Pons (tissue), 1 donor: ENCODE measurements around the gene TRAF1.
"Not testable (repeated sequence)": the region's sequence is repeated elsewhere in the genome, so short reads cannot be mapped to it uniquely, and the experiment has no call there.

Experiments
- DNase-seq: peaks from one replicate; pipeline ENCODE4 v3.0.0-alpha.2; 2016; ENCODE audit warnings: low spot score

The TRAF1 gene, protein sequence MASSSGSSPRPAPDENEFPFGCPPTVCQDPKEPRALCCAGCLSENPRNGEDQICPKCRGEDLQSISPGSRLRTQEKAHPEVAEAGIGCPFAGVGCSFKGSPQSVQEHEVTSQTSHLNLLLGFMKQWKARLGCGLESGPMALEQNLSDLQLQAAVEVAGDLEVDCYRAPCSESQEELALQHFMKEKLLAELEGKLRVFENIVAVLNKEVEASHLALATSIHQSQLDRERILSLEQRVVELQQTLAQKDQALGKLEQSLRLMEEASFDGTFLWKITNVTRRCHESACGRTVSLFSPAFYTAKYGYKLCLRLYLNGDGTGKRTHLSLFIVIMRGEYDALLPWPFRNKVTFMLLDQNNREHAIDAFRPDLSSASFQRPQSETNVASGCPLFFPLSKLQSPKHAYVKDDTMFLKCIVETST

DNA sequence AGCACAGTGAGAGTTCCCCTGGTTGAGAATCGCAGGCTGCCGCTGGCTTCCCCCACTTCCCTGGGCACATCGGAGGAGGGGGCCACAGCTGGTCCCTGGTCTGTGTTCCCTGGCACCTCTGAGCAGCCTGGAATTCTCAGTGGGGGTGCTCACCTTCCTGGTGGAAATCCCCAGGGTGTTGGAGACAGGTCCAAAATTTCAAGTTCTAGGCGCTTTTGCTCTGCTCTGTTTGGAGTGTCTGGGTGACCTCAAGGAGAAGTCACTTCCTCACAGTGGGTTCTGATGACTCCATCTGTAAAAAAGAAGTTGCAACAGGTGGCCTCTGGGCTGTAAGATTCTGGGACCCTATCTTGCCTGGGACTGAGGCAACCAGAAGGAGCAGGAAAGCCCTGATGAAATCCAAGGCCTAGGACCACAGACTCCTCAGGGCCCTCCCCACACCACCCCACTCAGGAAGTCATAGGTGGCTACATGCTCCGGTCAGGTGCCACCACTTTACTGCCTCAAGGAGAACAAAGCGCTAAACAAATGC is at the start of gene TRAF1:
Gene TRAF1, minus strand, starts transcription at position 400 of the 532 bp plus-strand sequence. CDS start 721 bp downstream, outside the sequence.
- DNase-seq: no peak

DNA sequence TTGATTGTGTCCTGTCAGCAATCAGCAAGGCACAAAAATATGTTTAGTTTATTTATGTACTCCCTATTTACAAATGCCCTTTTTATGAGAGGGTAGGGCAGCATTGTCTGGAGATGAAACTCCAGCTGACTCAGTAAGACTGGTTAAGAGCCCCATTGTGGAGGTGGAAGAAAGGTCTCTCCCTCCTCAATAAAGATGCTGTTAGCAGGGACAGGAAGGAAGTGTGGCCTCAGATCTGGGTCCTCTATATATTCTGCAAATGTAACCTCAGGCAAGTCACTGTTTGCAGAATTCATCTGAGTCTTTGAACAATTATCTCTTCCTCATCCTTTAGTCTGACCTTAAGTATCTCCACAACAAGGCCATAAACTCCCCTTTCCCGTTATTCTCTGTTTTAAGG is 48.3 kb upstream of the TRAF1 start:
- DNase-seq: no peak

DNA sequence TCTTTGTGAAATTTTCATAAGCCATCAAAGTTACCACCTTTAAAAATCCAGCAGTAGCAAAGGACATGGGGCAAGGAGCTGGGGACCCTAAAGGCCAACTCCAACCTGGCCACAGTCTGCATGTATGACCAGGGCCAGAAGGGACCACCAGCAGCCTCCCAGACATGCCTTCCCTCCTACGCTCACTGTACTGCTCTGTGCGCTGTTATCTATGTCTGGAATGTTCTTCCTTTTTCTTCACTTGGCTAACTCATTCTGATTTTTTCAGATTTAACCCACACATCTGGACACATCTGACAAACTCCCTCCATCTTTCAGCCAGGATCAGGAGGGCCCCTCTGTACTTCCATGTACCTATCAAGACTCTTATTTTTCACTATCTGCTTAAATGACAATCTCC is 47.6 kb upstream of the TRAF1 start:
- DNase-seq: no peak

DNA sequence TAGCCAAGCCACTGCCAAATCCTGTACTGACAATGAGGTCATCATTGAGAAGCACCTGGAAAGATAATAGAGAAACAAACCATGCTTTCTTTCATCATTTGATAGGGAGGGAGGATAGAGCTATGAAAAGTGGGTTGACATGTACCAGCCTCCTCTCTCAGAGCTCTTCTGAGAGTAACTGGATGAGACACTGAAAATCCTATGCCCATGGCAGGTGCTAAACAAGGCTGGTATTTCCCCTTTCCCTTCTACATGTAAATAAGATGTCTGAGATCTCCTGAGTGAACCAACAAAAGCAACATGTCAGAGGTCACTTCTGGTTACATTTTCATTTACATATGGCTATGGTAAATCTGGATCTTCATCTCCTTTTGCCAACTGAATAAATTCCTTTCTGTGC is 45.3 kb upstream of the TRAF1 start:
- DNase-seq: no peak

DNA sequence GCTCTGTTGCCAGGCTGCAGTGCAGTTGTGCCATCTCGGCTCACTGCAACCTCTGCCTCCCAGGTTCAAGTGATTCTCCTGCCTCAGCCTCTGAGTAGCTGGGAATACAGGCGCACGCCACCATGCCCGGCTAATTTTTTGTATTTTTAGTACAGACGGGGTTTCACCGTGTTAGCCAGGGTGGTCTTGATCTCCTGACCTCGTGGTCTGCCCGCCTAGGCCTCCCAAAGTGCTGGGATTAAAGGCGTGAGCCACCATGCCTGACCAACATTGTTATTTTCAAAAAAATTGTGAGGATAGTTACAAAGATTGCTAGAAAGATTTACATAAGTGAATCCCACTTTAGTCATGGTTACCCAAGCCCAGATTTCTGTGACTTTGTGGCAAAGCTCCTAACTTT is 44.9 kb upstream of the TRAF1 start:
- DNase-seq: not testable (repeated sequence)

DNA sequence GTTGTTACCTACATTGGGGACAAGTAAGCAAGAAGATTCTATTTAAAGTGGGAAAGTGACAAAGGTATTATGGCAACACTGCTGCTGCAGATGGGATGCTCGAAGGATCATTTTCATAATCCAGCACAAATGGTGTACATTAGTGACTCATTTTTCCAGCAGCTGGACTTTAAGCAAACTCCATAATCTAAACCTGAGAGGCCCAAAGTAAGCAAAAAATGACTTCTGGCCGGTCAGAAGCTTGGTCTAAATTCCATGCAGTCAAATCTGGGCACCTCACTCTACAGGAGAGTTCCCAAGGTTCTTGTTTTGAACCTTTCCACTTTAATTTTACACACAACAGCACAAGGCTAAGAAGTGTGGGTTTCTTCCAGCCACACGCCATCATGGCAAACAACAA is 43.6 kb upstream of the TRAF1 start:
- no peak for DNase-seq

DNA sequence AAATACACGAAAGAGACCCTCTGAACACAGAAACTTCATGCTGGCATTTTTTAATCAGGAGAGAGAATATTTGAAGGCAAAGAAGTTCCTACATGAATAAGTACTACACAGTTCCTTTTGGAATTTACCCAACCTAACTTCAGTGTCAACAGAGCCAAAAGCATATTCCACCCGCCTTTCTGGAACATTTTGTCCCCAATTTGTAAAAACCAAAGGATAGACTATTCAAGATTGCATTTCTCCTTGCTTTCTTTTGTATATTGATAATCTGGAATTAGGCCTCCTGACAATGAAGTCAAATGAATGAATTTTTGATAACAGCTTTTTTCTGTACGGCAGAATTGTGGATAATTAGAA is 39.4 kb upstream of the TRAF1 start:
- no peak for DNase-seq

DNA sequence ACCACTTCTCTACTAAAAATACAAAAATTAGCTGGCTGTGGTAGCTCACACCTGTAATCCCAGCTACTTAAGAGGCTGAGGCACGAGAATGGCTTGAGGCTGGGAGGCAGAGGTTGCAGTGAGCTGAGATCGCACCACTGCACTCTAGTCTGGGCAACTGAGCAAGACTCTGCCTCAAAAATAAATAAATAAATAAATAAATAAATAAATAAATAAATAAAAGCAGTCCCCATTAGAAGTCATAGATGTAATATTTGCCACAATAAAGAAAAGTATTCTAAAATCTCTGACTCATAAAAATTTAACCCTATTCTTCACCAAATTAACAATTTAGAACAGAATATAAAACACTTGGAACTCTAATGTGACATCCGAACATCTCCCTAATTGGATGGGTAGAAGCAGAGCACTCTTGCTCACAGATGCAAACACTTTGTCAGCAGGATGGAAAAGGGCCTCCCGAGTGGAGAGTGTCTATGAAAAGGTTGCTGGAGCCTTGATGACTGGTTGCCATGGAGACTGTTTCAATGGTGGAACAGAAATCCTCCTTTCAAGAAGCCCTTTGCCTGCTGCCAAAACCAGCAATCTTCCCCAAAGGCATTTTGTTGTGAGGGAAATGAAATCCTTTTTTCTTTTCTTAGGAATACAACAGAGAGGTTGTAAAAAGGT is 38.9 kb upstream of the TRAF1 start:
- peak; percentile 62 for DNase-seq

DNA sequence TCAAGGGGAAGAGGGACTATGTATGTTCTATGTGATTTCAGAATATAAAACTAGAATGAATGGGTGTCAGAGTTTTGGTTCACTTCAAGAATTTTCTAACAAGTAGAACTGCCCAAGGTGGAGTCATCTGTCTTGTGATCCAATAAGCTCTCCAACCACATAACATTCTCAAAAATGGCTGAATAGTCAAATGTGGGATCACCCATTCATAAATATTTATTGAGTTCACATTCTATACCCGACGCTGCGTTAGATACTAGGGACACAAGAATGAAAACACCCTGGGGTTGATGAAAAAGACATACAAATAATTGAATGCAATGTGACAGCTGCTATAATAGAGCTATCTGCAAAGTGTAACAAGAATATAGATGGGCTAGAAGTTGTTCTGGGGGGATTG is 35.3 kb upstream of the TRAF1 start:
- DNase-seq: no peak

DNA sequence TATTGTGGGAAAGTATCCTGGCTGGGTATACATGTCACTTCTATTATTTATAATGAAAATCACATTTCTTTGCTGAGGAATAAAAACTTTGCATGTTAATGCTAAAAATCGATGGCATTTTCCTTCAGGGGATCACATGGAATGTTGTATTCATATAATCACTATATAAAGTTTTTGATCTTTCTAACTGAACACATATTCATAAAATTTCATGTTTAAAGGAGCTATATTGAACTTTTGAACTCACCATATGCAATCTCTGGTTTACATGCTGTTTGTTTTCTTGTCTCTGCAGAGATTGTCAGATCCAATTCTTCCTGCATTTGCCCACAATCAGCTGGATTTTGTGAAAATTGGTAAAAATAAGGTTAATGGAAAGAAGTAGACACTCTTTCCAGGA is 33.4 kb upstream of the TRAF1 start:
- no peak for DNase-seq

DNA sequence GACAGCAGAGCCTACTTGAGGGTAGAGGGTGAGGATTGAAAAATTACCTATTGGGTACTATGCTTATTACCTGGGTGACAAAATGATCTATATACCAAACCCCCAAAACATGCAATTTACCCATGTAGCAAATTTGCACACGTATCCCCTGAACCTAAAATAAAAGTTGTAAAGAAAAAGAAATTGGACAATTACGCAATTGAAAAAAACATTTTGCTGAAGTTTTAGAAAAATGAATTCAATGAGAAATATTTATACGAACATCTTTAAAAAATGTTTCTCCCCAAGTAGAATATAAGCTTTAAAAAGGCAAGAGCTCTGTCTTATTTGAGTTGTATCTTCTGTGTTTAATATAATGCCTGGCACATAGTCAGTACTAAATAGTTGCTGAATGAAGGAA is 30.3 kb upstream of the TRAF1 start:
- no peak for DNase-seq

DNA sequence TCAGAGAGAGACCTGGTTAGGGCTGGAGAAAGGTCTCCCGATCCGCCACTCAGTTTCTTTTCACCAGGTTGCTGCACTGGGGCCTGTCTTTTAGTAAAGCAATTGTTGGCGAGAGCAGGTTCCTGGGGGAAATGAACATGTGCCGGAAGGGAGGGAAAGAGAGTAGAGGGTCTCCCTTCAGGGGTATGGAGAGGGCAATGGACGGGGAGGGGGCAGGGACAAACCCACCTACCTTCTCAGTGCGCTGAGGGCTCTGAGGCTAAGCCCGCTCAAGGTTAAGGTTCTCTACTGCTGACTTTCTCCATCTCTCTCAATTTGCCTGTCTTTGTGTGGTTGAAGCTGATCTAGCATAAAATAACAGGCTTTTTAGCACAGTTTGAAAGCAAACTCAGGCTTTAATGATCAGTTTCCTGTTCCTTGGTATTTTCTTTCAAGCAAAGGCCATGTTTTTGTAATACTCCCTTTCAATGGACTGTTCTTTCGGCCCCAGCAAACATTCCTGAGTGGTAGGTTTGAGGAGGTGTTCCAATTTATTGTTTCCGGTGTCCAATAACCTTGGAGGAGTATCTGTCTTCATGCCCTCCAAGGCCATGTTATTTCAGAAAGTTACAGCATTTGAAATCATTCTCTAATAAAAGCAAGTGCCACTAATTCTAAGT is 25.5 kb upstream of the TRAF1 start:
- no peak for DNase-seq

DNA sequence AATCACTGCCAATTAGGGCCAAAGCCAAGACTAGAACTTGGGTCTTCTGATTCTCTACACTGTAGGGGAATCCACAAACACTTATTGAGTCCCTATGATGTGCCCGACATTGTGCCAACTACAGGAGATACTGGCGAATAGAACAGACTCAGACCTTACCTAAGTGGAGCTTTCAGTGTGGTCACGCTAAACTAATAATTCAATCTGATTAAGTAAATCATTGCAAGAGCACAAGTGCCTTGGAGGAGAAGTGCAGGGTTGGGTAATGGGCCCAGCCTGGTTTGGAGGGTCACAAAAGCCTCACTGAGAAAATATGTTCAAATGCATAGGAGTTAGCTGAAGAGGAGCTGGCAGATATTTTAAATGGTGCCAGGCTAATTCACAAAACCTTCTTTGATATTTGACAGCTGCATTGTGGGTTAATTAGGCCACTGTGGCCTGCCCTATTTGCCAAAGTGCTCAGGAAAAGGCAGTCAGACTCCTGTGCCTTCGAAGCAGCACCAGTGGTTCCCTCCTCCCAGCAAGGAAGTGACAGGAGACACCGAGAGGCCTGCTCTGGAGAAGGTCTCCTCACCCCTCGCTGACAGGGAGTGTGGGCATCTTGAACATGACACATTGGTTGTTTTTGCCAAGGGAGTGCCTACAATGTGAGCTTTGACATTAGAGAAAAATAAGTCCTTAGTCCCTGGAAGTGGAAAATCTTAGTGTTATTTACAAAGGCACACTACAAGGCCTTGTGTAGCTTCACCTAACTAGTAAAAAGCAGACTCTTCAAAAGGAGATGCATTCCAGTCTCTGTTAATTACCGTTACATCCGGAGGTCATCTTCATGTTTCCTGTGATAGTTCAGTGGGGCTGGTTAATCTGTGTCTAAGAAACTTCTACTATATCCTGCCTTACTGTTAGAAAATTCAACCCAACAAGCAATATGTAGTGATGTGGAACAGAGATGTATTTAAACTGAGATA is 24.1 kb upstream of the TRAF1 start:
- DNase-seq: no peak

DNA sequence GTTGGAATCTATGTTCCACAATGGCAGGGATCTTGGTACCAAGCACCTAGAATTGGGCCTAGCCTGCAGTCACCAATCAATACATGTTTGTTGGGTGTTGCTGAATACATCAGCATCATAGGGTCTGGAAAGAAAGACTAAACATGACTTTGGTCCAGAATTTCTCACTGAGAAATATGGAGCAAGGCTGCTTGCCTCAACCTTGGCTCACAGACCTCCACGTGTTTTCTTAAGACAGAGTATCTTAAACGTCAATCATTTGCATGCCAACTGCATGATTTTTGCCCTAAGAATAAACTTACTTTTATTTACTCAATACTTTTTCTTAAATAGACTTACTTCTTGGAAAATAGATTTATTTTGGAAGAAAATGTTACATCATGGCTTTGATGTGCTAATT is 22.7 kb upstream of the TRAF1 start:
- no peak for DNase-seq

DNA sequence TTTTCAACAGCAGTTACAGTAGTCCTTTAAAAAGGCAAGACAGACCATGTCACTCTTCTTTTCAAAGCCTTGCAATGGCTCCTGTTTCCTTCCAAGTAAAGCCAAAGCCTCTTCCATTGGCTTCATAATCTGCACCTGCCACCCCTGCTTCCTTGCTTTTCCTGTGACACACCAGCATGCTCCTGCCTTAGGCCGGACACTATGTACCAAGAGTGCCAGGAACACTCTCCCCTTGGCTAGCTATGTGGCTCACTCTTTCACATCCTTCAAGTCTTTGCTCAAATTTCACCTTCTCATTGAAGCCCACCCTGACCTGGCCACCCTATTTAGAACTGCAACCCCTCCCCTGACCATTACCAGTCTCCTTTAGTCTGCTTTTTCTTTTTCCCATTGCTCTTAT is 22.2 kb upstream of the TRAF1 start:
- no peak for DNase-seq

DNA sequence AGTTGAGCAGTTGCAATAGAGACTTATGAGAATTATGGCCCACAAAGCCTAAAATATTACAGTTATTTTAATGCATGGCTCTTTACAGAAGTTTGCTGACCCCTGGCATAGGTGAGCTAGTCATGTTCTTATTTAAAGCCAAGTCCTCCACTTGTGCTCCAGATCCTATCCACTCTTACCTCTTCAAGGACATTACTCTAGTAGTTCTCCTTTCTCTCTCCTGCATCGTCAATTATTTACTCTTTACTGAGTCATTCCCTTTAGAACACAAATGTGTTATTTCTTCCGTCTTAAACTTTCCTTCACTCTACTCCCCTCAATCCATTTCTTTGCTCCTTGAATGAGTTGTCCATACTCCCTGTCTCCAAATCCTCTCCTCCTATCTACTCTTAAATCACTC is 20.6 kb upstream of the TRAF1 start:
- no peak for DNase-seq

DNA sequence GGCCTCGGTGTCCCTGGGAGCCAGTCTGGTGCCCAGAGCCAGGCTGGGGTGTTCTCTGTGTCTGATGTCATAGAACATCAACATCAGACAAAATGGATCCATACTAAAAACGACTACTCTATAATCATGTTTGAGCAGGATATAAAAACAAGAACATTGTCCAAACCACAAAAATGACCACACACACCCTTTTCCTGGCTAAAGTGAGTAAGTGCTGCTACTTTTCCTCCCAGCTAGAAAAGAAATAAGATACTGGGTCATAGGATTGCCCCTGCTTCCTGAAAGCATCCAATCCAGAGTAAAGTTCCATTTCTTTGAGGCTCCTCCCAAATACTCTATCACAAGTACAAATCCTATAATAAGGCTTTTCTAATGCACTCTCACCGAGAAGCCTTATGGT is 19.7 kb upstream of the TRAF1 start:
- no peak for DNase-seq

DNA sequence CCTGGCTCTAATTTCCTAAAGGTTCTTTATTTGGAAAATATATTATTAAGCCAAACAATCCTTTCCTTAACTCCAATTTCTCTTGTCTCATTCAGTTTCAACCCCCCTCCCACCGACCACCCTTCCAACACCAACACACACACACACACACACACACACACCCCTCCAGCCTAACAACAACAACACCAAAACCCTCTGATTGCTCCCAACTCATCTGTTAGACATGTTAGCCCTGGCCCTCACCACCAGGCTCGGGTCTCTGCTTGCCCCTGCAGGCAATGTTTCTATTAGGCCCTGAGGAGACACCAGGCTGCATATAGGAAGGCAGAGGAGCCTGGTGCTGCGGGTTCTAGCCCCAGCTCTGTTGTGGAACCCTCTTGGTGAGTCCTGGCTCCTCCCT is 18.4 kb upstream of the TRAF1 start:
- no peak for DNase-seq

DNA sequence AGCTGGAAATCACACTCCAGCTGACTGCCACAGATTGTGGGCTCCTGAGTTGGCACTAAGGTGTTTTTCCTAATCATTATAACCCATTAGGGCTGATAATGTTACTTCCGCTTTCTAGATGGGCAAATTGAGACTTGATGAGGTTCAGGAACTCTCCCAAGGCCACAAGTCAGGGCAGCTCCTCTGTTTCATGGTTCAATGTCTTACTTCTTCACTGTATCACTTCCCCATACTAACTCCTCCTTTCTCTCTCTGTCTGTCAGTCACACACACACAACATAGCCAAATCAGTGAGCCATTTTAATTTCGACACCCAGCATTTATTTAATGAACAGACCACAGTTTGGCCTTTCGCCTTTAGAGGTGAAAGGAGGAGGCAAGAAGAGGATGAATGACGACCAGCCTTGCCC is 17.8 kb upstream of the TRAF1 start:
- no peak for DNase-seq

DNA sequence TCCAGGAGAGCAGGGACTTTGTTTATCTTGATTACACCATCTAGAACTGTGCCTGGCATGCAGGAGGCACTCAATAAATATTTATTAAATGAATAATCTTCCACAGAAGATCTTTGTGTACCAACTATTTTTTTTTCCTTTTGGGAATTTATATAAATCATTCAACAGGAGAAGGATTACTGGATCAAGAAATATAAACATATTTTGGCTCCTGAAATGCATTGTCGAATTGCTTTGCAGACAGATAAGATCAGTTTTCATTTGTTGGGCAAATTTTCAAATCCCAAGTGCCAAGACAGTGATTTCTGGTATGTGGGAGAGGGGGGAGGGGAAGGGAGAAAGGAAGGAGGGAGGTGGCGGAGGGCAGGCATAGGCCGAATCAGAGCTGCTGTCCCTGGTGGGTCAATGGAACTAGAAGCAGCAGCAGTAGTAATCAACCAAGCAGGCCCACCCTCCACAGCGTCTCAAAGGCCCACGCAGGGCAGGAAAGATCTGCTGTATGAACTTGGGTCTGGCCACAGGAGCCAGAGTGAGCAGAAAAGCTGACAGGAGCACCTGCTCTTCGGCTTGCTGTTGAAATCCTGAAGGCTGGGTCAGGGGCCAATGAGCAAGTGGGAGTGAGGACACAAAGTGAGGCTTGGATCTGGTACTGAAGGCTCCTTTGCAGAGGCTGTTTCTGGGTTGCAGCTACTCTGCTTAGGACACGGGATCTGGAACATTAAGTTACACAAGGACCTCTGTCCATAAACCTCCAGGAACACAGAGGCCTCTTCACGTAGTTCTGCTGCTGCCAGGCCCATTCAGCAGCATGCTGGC is 15.8 kb upstream of the TRAF1 start:
- peak; percentile 36 for DNase-seq
